Stimulated activated CD4-positive, alpha-beta T cell treated with anti-CD3 and anti-CD28 coated beads, Interleukin-2, amount 100 ng/mL, for 48 hours (primary cell): ENCODE results near the gene NVL.
"Not testable (repeated sequence)": the region's sequence is repeated elsewhere in the genome, so short reads cannot be mapped to it uniquely, and the experiment has no call there.

Experiments used
- DNase-seq, 2 donors: peaks; one replicate each; pipeline ENCODE4 v3.0.0-alpha.2; 2020

Gene NVL

DNA sequence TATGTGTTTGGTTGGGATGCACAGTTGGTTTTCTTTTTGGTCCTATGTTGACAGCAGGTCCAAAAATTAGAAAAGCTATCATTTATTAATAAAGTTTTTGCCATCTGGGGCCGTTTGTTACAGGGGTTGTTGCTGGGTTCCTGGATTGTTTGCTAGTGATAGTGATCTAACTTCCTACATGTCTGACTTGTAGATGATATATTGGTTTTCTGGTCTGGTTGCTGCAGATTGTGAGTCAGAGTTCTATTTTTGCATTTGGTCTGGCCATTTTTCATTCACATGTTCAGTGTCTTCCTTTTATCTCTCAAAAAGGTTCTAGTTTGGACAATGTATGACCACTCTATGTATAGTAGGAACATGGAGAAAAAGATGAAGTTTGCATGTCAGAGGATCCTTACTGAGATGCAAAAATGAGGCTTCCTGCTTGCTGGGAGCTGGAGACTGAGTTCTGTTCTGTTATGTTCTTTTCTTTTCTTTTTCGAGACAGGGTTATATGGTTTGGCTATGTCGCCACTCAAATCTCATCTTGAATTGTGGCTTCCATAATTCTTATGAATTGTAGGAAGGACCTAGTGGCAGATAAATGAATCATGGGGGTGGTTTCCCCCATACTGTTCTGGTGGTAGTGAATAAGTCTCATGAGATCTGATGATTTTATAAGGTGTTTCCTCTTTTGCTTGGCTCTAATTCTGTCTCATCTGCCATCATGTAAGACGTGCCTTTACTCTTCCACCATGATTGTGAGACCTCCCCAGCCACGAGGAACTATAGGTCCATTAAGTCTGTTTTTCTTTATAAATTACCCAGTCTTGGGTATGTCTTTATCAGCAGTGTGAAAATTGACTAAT, 4.2 kb upstream of the NVL start:
- no peak for DNase-seq

DNA sequence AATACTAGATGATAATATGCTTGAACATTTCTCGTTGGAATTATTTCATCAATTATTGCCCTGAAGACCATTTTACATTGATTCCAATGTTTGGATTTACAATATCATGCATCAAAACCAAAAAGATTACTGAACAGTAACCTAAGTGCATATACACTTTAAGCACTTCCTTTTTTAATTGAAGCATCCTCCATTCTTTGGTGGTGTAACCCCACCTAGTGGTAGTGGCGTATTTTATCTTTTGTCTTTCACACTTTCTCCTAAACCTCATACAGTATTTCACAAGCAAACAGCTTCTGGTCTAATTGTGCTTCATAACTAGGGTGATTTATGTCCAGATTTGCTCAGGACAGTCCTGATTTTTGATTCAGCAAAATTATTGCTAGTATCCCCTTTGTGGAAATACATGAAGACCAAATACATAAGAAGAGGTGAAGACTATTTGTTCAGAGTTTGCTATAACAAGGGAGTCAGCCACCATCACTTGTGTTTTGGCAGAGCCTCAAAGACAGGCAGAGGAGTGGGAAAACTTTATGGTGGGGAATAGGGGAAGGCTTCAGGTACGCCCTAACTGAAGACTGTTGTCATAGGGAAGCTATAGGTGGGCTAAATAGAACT, 3.4 kb upstream of the NVL start:
- DNase-seq: no peak

DNA sequence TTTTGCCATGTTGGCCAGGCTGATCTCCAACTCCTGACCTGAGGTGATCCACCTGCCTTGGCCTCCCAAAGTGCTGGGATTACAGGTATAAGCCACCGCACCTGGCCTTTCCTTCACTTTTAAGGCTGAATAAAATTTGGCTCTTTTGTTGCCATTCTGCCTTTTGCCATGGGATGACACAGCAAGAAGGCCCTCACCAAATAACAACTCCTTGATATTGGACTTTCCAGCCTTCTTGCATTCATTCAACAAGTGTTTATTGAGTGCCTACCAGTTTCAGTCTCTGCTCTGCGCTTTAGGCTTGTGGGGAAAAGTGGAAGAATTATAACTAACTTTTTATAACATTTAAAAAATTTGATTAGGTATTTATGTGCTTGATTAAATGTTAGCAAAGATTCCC, 1.9 kb upstream of the NVL start:
- DNase-seq: no peak

DNA sequence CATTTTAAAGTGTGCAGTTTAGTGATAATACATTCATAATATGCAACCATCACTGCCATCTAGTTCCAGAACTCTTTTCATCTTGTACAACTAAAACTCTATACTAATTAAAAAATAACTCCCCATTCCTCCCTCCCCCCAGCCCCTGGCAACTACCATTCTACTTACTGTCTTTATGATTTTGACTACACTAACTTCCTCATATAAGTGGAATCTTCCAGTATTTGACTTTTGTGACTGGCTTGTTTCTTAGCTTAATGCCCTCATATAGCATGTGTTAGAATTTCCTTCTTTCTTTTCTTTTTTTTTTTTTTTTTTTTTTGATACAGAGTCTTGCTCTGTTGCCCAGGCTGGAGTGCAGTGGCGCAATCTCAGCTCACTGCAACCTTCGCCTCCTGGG, 1.4 kb upstream of the NVL start:
- DNase-seq: no peak

DNA sequence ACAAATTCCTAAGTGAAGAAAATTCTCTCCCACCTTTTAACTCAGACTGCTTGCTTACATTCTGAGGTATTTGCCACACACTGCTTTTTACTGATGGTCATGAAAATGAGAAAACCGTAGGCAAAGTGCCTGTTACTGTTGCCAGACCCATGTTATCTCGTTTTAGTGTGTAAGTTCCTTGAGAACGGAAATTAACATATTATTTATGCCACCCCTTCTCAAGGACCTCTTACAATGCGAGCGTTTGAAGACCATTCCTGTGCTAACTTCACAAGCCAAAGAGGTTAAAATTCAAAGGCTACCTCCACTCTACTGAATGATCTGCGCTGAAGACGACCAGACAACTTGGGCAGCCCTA, 509 bp downstream of the NVL start:
- no peak for DNase-seq

DNA sequence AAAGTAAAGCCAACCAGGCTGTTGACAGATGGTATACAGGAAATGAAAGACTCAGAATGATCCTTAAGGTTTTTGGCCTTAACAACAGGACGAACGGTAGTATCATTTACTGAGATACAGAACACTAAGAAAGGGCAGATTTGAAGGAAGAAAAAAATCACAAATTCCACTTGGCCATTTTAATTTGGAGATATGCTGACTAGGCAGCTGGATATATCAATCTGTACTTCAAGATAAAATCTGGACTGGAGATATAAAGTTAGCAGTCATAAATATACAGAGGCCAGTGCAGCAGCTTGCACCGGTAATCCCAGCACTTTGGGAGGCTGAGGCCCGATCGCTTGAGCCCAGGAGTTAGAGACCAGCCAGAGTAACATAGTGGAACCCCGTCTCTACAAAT, 1.3 kb downstream of the NVL start:
- no peak for DNase-seq

DNA sequence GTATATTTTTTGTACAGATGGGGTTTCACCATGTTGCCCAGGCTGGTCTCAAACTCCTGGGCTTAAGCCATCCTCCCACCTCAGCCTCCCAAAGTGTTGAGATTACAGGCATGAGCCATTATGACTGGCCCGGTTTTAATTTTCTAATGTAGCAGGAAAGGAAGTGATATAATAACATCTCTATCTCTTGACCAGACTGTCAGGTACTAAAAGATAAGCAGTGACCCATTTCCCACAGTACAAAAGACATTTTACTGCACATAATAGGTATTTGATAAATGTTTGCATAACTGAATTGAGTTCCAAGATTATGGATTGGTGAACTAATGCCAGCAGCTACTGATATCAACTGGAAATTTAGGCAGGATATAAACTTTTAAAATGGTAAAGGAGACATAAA, 4.0 kb downstream of the NVL start:
- no peak for DNase-seq

DNA sequence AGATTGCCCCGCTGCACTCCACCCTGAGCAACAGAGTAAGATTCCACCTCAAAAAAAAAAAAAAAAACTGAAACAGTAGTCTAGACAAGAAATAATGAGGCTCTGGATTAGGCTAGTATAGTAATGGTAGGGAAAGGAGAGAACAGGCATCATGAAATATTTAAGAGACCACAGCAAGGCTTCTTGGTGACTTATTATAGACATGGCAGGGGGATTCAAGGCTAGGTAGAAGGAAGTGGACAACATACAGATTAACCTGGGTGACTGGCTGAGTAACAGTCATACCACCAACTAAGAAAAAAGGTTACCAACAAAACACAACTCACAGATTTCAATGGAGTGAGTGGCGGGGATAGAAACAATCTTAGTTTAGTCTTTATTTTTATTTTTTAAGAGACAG, 8.3 kb downstream of the NVL start:
- no peak for DNase-seq

DNA sequence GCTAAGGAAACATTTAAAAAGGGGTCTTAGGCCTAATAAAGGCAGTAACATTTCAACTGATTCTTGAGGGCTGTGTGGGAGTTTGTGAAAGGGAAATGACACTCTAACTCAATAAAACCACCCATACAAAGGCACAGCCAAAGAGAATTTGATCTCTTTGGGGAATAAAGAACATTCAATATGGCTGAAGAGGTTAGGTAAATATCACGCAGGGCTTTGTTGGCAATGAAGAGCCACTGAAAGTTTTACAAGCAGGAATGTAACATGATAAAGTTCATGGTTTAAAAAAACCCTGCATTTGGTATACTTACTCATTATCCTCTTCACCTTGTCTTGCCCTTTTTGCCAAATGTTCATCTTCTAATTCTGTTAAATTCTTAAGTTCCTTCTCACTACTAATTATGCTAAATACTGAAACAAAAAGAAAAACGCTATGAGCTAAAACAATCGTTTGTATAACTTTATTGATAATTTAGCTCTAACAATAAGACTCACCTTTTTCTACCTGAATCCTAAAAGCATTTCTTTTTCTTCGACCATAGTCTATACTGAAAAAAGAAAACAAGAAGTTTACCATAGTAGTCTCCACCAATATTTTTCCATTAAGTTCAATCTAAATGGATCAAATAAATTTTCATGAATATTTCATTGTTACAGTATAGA, 12.5 kb downstream of the NVL start:
- DNase-seq: no peak

DNA sequence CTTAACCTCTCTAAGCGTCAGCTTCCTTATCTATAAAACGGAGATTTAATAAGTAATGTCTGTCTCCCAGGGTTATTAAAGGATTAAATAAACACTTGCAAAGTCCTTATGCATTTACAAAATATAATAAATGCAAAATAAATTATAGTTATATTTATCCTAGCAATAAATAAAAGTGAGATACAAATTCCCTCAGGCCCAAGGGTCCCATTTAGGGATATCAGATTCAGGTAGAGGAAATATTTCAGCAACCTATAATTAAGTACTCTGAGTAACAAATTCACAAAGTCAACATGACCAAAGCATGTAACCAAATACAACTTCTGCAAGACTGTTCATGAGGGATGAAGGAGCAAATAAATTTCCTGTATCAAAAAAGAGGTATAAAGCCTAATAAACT, 17.9 kb downstream of the NVL start:
- no peak for DNase-seq

DNA sequence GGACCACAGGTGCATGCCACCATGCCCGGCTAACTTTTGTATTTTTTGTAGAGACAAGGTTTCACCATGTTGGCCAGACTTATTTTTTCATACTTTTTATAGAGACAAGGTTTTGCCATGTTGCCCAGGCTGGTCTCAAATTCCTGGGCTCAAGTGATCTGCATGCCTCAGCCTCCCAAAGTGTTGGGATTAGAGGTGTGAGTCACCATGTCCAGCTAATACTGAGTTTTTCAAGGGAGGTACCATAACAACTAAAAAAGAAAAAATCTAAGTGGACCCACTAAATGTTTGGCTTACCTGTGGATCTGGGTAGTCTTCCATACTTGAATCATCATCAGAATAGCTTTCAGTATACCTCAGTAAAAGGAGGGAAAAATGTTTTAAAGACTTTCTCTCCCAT, 18.5 kb downstream of the NVL start:
- not testable (repeated sequence) for DNase-seq

DNA sequence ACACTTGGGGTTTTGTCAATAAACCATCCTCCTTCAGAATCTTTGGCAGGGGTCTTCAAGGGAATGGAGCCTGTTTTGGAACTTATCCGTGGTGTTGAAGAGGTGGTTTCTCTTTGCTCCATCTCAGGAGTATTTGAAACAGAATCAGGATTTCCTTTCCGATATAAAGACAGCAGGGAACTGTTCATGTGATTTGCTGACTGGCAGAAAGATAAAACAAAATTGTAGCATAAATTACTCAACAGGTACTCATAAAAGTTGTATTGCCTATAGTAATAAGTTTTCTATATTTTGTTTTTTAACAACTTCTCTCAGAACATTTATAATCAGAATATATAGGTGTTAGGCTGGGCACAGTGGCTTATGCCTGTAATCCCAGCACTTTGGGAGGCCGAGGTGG, 21.9 kb downstream of the NVL start:
- DNase-seq: no peak

DNA sequence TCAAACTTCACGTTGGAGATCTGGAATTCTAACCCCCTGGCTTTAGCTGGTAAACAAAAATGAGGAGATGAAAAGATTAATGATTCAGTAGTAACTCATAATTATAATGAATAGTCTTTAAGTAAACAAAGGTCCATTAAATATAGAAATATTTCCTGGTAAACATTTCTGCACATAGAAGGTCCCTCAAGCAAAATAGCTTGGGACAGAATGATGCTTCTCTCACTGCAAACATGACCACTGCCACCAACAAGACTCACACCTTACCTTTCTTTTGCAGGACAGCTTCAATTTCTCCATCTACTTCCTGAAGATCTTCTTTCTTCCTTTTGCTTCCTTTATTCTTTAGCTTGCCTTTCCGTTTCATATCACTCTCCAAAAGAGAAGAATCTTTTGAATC, 25.2 kb downstream of the NVL start:
- no peak for DNase-seq

DNA sequence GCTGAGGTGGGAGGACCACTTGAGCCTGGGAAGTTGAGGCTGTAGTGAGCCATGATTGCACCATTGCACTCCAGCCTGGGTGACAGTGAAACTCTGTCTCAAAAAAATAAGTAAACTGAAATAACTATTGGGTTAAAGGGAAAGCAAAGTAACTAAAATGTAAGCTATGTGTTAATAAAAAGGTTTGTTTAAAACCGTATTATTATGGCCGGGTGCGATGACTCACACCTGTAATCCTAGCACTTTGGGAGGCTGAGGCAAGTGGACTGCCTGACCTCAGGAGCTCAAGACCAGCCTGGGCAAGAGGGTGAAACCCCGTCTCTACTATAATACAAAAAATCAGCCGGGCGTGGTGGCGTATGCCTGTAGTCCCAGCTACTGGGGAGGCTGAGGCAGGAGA, 27.0 kb downstream of the NVL start:
- DNase-seq: no peak

DNA sequence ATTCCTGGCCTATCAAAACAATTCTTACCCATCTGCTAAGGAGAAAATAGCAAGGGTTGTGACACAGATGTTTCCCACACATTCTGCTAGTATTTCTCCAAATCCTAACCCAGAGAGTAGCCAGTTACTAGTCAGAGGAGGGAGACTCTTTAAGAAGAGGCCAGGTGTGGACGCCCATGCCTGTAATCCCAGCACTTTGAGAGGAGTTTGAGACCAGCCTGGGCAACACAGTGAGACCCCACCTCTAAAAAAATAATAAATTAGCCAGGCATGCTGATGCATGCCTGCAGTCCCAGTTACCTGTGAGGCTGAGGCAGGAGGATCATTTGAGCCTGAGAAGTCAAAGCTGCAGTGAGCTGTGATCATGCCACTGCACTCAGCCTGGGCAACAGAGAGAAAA, 28.6 kb downstream of the NVL start:
- no peak for DNase-seq

DNA sequence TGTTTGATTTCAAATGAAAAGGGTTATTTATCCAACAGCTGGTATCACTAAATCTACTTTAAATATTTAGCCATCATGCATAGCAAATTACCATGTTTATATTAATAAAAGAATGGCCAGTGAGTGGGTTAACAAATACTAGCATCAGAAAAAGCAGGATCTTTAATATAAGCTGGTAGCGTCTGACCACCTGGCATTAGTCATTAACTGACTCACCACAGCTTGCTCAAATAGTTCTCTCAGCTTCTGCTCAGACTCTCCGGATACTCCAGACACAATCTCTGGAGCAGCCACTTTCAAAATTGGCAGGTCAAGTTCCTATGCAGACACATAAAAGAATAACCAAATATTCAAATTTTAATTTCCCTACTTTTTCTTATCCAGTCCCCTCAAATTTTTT, 29.6 kb downstream of the NVL start:
- DNase-seq: no peak

DNA sequence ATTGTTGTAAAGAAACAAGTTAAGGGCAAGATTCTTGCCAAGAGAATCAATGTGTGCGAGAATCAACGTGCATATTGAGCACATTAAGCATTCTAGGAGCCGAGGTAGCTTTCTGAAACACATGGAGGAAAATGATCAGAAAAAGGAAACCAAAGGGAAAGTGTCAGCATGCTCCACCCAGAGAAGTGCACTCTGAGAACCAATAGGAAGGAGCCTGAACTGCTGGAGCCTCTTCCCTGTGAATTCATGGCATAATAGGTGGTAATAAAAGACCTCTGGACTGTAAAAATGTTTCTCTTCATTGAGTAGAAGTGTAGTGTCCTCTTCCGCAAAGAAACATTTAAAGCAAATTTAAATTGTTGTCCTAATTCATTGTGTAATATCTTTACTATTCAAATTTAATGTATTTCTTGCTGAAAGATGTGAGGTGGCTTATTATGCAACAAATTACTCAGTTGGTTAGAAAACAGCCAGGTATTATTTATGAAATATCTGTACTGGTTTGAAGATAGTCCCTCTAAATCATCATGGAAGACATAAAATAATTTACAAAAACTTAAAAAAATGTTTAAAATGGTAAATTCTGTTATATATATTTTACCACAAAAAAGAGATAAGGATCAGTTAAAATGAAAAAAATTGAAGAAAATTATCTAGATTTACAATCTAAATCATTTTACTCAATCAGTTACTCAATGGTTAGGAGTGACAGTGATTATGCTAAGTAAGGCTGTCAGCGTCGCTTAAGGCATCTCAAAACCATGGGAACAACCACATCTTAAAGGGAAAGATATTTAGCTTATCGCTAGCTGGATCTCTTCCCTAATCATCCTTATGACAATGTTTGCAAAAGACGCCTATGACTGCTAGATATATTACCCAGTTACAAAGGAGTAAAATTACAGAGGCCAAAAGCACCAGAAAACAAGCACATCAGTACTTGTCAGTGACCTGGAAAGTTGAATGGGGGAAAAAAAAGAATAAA, 31.3 kb downstream of the NVL start:
- DNase-seq: no peak

DNA sequence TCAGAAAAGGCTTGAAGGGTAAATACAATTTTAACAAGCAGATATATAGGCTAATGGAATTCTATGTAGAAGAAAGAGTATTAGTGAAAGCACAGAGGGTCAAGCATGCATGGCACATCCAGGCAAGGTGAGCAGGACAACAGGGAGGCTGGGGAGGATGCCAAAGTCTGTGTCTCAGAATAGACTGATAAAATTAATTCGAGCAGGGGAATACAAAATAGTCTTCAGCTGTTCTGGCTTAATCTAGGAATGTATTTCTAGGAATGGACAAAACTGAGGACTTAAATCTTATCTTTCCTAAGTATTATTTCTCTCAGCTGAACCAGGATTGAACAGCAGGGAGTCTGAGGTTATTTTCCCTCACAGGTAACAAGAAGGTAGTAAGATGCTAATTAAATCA, 35.2 kb downstream of the NVL start:
- no peak for DNase-seq

DNA sequence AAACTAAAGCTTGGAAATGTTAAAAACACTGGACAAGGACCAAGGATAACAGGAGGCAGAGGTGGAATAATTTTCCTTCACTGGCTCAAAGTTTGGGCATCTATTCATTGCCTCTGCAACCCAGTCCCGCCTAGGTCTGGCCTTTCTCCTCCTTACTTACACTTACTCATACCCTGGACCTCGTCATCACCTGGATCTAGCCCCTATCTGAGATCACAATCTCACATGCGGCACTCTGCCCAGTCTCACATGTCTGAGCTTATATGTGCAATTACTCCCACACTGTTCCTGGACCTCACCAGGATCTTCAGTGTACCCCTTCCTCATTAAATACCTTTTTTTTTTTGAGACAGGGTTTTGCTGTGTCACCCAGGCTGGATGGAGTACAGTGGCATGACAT, 37.6 kb downstream of the NVL start:
- DNase-seq: no peak

DNA sequence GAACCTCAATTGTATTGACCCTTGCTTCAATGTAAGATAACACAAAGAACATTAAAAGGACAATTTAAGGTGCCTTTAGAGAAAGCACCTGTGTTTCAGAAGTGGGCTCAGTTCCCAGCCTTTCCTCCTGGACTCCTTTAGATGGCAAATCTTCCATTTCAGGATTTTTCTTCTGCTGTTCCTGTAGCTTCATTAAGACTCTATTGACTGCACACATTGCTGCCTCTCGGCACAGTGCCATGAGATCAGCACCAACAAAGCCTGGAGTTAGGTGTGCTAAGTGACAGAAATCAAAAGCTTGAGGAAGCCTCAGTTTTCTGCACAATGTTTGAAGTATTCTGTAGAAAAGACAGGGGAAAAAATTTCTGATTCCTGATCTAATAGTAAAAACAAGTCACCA, 40.6 kb downstream of the NVL start:
- no peak for DNase-seq

DNA sequence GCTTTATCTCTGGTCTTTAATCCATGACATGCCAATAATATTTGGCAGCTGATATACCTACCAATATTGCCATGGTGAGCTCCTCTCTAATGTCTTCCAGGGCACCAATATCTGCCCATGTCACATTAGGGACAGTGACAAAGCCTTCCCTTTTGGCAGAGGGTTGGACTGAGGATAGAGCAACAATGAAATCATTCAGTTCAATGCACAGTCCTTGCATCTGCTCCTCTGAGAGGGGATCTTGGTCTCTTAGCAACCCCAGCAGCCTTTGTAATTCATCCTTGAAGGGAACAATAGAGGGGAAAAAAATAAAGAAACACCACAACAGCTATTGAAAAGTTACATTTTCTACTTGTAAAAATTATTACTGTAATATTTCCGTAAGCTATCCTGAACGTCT, 42.3 kb downstream of the NVL start:
- no peak for DNase-seq

DNA sequence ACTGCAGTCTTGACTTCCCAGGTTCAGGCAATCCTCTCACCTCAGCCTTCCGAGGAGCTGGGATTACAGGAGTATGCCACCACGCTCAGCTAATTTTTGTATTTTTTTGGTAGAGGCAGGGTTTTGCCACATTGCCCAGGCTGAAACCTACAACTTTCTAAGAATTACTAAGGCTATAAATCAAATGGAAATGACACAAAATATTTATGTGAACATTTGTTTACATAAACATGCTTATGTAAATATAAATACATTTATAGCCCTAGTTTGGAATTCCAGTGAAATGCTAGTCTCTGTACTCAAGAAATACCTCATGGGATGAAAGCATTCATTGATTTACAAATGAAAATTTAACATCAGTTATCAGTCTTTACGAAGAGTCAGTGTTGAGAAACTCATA, 47.8 kb downstream of the NVL start:
- no peak for DNase-seq

DNA sequence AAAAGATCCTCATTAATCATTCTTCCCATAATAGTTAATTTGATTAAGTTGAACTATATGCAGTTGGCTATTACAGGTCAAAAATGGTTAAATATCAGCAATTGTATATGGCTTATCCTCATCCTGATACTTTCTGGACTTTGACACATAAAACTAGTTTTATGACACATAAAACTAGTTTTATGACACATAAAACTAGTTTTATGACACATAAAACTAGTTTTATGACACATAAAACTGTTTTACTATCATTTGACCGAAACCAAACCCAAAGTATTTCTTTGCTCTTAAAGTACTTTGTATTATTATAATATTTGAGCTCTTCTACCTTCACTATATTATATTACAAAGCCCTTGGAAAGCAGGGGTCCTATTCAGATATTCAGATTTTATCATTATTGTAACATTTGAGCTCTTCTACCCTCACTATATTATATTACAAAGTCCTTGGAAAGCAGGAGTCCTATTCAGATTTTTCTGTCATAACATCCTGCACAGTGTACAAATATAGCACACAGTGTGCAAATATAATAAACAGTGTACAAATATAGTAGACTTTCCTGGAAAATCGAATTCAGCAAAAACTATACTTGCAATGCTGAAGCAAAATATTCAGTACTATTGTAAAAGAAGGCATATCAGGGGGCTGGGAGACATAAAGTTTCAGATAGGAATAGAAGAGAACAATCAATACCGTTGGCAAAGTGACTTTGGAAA, 53.0 kb downstream of the NVL start:
- no peak for DNase-seq
